Measurements from ENCODE around the gene MYO1E.

DNA sequence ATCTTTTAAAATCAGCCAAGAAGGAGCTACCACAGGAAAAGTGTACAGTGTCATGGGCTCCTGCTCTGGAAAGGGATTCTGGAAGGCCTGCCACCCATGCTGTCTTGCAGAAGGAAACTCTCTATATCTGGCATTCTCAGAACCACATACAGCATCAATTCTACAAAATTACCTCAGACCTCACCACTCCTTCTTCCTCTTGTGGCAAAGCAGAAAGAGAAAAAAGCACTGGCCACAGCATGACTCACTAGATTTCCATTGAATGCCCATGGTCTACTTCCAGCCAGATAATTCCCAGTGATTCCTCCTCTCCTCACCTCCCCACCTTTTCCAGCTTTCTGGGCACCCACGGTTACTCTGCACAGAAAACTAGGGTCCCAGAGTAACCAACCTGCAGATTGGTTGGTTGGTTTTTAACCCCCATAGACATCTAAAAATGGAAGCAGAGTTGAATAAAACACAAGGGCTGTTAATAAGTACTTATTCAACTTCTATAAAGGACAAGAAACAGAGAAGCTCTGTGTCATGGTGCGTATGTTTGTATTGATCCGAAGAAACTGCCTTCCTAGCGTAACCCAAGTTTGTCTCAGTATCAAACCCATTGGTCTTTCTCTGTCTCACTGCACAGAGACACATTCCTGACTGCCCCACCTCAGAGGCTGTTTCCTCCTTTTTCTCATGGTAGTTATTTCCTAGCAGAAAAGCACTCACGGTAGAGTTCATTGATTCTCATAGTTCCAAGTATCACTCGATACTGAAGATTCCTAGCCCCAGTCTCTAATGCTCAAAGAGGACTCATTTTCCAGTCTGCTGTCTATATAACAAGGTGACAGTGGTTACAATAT lies 98.3 kb downstream of the MYO1E start:
- TF ChIP-seq, protein P1, sequence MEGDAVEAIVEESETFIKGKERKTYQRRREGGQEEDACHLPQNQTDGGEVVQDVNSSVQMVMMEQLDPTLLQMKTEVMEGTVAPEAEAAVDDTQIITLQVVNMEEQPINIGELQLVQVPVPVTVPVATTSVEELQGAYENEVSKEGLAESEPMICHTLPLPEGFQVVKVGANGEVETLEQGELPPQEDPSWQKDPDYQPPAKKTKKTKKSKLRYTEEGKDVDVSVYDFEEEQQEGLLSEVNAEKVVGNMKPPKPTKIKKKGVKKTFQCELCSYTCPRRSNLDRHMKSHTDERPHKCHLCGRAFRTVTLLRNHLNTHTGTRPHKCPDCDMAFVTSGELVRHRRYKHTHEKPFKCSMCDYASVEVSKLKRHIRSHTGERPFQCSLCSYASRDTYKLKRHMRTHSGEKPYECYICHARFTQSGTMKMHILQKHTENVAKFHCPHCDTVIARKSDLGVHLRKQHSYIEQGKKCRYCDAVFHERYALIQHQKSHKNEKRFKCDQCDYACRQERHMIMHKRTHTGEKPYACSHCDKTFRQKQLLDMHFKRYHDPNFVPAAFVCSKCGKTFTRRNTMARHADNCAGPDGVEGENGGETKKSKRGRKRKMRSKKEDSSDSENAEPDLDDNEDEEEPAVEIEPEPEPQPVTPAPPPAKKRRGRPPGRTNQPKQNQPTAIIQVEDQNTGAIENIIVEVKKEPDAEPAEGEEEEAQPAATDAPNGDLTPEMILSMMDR (IDR thresholded peaks at IDR 0.05; ENCODE audit: insufficient read depth, low read length, poor library complexity, severe bottlenecking): no peak
- TF ChIP-seq EZH2phosphoT487 (conservative IDR thresholded peaks at IDR 0.05; ENCODE audit: low read length): no peak
